H9 (cell line): ENCODE results near the gene CDKN2C. TPM values are rescaled to one million over a fixed set of nuclear protein-coding genes. Genes with fewer than 3 reads are reported as not detected.

ENCODE experiments used
- DNase-seq: peaks from one replicate; pipeline ENCODE4 v3.0.0-alpha.2; 2017
- H2AFZ ChIP-seq: one replicate; pipeline ENCODE4 v1.6.1; 2013; ENCODE audit warnings: mild to moderate bottlenecking, low read length, control low read depth, moderate library complexity
- H2AK5ac ChIP-seq: 2 replicates; pipeline ENCODE4 v1.6.1; 2013; ENCODE audit warnings: low read length, control low read depth, mixed read lengths; ENCODE audit not compliant: insufficient read length
- H2BK120ac ChIP-seq: one replicate; pipeline ENCODE4 v1.6.1; 2013; ENCODE audit warnings: low read depth, mild to moderate bottlenecking, low read length, control low read depth, inconsistent platforms; ENCODE audit not compliant: poor library complexity, severe bottlenecking
- H2BK12ac ChIP-seq: 2 replicates; pipeline ENCODE4 v1.6.1; 2013; ENCODE audit warnings: low read length, control low read depth, mixed read lengths, low read depth; ENCODE audit not compliant: insufficient read length
- H2BK15ac ChIP-seq: 2 replicates; pipeline ENCODE4 v1.6.1; 2013; ENCODE audit warnings: low read depth, low read length, control low read depth
- H2BK20ac ChIP-seq: one replicate; pipeline ENCODE4 v1.6.1; 2013; ENCODE audit warnings: low read depth, mild to moderate bottlenecking, low read length, control low read depth, inconsistent platforms; ENCODE audit not compliant: poor library complexity, severe bottlenecking
- H2BK5ac ChIP-seq: 2 replicates; pipeline ENCODE4 v1.6.1; 2013; ENCODE audit warnings: low read length, control low read depth, mixed read lengths; ENCODE audit not compliant: insufficient read length
- H3K14ac ChIP-seq: 2 replicates; pipeline ENCODE4 v1.6.1; 2013; ENCODE audit warnings: low read length, control low read depth; ENCODE audit not compliant: insufficient read depth
- H3K18ac ChIP-seq: 2 replicates; pipeline ENCODE4 v1.6.1; 2013; ENCODE audit warnings: low read depth, mild to moderate bottlenecking, mixed read lengths, low read length, control low read depth; ENCODE audit not compliant: insufficient read length
- H3K23ac ChIP-seq: 2 replicates; pipeline ENCODE4 v1.6.1; 2013; ENCODE audit warnings: low read length, control low read depth, mixed read lengths, low read depth; ENCODE audit not compliant: insufficient read length
- H3K23me2 ChIP-seq: 2 replicates; pipeline ENCODE4 v1.6.1; 2013; ENCODE audit warnings: low read depth, mild to moderate bottlenecking, mixed read lengths, low read length, control low read depth; ENCODE audit not compliant: insufficient read length, poor library complexity, severe bottlenecking
- H3K27ac ChIP-seq: 2 replicates; pipeline ENCODE4 v1.5.1; 2013; ENCODE audit warnings: low read length, control low read depth, mixed read lengths, low read depth; ENCODE audit not compliant: insufficient read length
- H3K27me3 ChIP-seq: 2 replicates; pipeline ENCODE4 v1.6.1; 2013; ENCODE audit warnings: low read length, control low read depth, inconsistent platforms; ENCODE audit not compliant: insufficient read depth
- H3K4ac ChIP-seq: 2 replicates; pipeline ENCODE4 v1.6.1; 2013; ENCODE audit warnings: low read depth, mild to moderate bottlenecking, control low read depth, inconsistent platforms, low read length, moderate library complexity
- H3K4me1 ChIP-seq: 2 replicates; pipeline ENCODE4 v1.6.1; 2013; ENCODE audit warnings: low read length, control low read depth, inconsistent platforms; ENCODE audit not compliant: insufficient read depth
- H3K4me2 ChIP-seq: 2 replicates; pipeline ENCODE4 v1.6.1; 2013; ENCODE audit warnings: low read length, control low read depth, mixed read lengths; ENCODE audit not compliant: insufficient read length, insufficient read depth
- H3K56ac ChIP-seq: 2 replicates; pipeline ENCODE4 v1.6.1; 2013; ENCODE audit warnings: low read depth, mild to moderate bottlenecking, mixed read lengths, low read length, control low read depth; ENCODE audit not compliant: insufficient read length
- H3K79me1 ChIP-seq: 2 replicates; pipeline ENCODE4 v1.6.1; 2013; ENCODE audit warnings: low read depth, mild to moderate bottlenecking, moderate library complexity, low read length, control low read depth, inconsistent platforms; ENCODE audit not compliant: insufficient read depth, poor library complexity, severe bottlenecking
- H3K79me2 ChIP-seq: 2 replicates; pipeline ENCODE4 v1.6.1; 2013; ENCODE audit warnings: low read length, control low read depth, inconsistent platforms; ENCODE audit not compliant: insufficient read depth
- H3K9ac ChIP-seq: 2 replicates; pipeline ENCODE4 v1.6.1; 2013; ENCODE audit warnings: low read length, control low read depth, mixed read lengths; ENCODE audit not compliant: insufficient read length; ENCODE audit errors: extremely low read depth
- H3K9me3 ChIP-seq: one replicate; pipeline ENCODE4 v1.6.1; 2013; ENCODE audit warnings: low read depth, low read length, inconsistent platforms; ENCODE audit not compliant: control insufficient read depth
- H3T11ph ChIP-seq: one replicate; pipeline ENCODE4 v1.6.1; 2013; ENCODE audit warnings: mild to moderate bottlenecking, low read length, control low read depth, inconsistent platforms
- H4K20me1 ChIP-seq: one replicate; pipeline ENCODE4 v1.6.1; 2013; ENCODE audit not compliant: control insufficient read depth, insufficient read length, insufficient read depth
- H4K5ac ChIP-seq: 2 replicates; pipeline ENCODE4 v1.6.1; 2013; ENCODE audit warnings: low read depth, mild to moderate bottlenecking, mixed read lengths, low read length, control low read depth; ENCODE audit not compliant: insufficient read length
- H4K8ac ChIP-seq: replicated peaks from 2 replicates; pipeline ENCODE4 v1.6.1; 2013; ENCODE audit warnings: low read length, control low read depth, mixed read lengths, low read depth; ENCODE audit not compliant: insufficient read length
- H4K91ac ChIP-seq: 2 replicates; pipeline ENCODE4 v1.6.1; 2013; ENCODE audit warnings: low read depth, mild to moderate bottlenecking, moderate library complexity, mixed read lengths, low read length, control low read depth; ENCODE audit not compliant: insufficient read length
- H3K27ac Mint-ChIP-seq, 3 experiments: 2 replicates in 2 of 3; 3 replicates in 1 of 3; pipeline ENCODE4 v1.8.0; 2020 to 2021; ENCODE audit warnings: mixed read lengths in 3 of 3, mild to moderate bottlenecking in 1 of 3, moderate library complexity in 1 of 3
- H3K27me3 Mint-ChIP-seq: 2 replicates; pipeline ENCODE4 v1.8.0; 2021; ENCODE audit warnings: low read depth, mild to moderate bottlenecking, moderate library complexity, mixed read lengths
- H3K36me3 Mint-ChIP-seq, 3 experiments: 2 replicates in 2 of 3; 3 replicates in 1 of 3; pipeline ENCODE4 v1.8.0; 2020 to 2021; ENCODE audit warnings: low read depth in 3 of 3, mixed read lengths in 3 of 3; ENCODE audit not compliant: insufficient read depth in 1 of 3
- H3K4me1 Mint-ChIP-seq, 2 experiments: 2 replicates each; pipeline ENCODE4 v1.8.0; 2020; ENCODE audit warnings: mixed read lengths in 2 of 2
- H3K4me3 Mint-ChIP-seq, 2 experiments: 2 replicates in 1 of 2; 3 replicates in 1 of 2; pipeline ENCODE4 v1.8.0; 2020 to 2021; ENCODE audit warnings: mild to moderate bottlenecking in 2 of 2, mixed read lengths in 2 of 2, moderate library complexity in 1 of 2
- H3K9me3 Mint-ChIP-seq, 2 experiments: 2 replicates in 1 of 2; 3 replicates in 1 of 2; pipeline ENCODE4 v1.8.0; 2020; ENCODE audit warnings: mild to moderate bottlenecking in 2 of 2, mixed read lengths in 2 of 2, moderate library complexity in 1 of 2
- CTCF ChIP-seq: fragments of 200-600 bp; sonication (generic); conservative IDR thresholded peaks from 3 replicates; pipeline ENCODE4 v1.8.0; 2021; ENCODE audit warnings: antibody characterized with exemption, mild to moderate bottlenecking
- WGBS: extraction: QIAGEN DNeasy Blood & Tissue Kit; methylation state at CpG from one replicate; pipeline ENCODE4 v1.1.7; 2013; ENCODE audit warnings: missing lambda C conversion rate, low lambda C conversion rate, mixed read lengths; ENCODE audit not compliant: insufficient read length; ENCODE audit errors: extremely low coverage; 5-methylcytosine and 5-hydroxymethylcytosine counted together
- total RNA-seq: library from RNA; stranded (reverse); gene quantifications from 2 replicates; pipeline ENCODE4 v1.2.1, GENCODE V29; 2021

The CDKN2C gene
- total RNA-seq, 1 experiment from 2014 or later: not detected

GRCh38 chr1:50995651-50996050 is 25.6 kb downstream of the CDKN2C start:
- H3K4ac ChIP-seq: no peak overlapping the region
- WGBS: no CpG with 5 or more reads among the region's 1 CpG
- H3K4me2 ChIP-seq: no peak overlapping the region
- H2BK12ac ChIP-seq: no peak overlapping the region
- H2BK15ac ChIP-seq: no peak overlapping the region
- no peak overlapping the region for H4K5ac ChIP-seq
- H3K18ac ChIP-seq: no peak overlapping the region
- no peak overlapping the region for H3K56ac ChIP-seq
- H3K4me1 ChIP-seq: no peaks in the 10 kb centered on the region
- no peaks in the 10 kb centered on the region for H3K79me1 ChIP-seq
- H3K27ac ChIP-seq: no peak overlapping the region
- H2BK120ac ChIP-seq: no peak overlapping the region
- Mint-ChIP-seq H3K36me3 (no peaks in the 10 kb centered on the region), H3K27me3 (peaks cover 10% of the 10 kb centered on the region), H3K9me3 (no peaks in the 10 kb centered on the region), H3K4me1 (no peaks in the 10 kb centered on the region), H3K27ac (no peak overlapping the region), H3K4me3 (no peak overlapping the region)
- H3K9me3 ChIP-seq: no peaks in the 10 kb centered on the region
- no peak overlapping the region for H2AK5ac ChIP-seq
- H4K20me1 ChIP-seq: no peaks in the 10 kb centered on the region
- H3T11ph ChIP-seq: no peak overlapping the region
- no peak overlapping the region for H3K14ac ChIP-seq
- no peaks in the 10 kb centered on the region for H3K23me2 ChIP-seq
- DNase-seq: no peak
- H4K91ac ChIP-seq: no peak overlapping the region
- H3K9ac ChIP-seq: no peak overlapping the region
- H3K79me2 ChIP-seq: no peaks in the 10 kb centered on the region
- H2BK20ac ChIP-seq: no peak overlapping the region
- H3K27me3 ChIP-seq: no peaks in the 10 kb centered on the region
- no peak overlapping the region for H2AFZ ChIP-seq
- no peak overlapping the region for H4K8ac ChIP-seq
- no peak for TF ChIP-seq CTCF
- H2BK5ac ChIP-seq: no peak overlapping the region
- no peak overlapping the region for H3K23ac ChIP-seq
